Left ventricle myocardium inferior (tissue), 1 donor: Measurements from ENCODE around the gene KTN1. TPM values are rescaled to one million over a fixed set of nuclear protein-coding genes. Genes with fewer than 3 reads are reported as not detected.

Experiments
- DNase-seq: peaks from one replicate; pipeline ENCODE4 v3.0.0-alpha.2; 2020
- H3K27ac ChIP-seq: fragments of 200-600 bp; replicated peaks from 2 replicates; pipeline ENCODE4 v1.8.0; 2021
- H3K27me3 ChIP-seq: fragments of 200-600 bp; 2 replicates; pipeline ENCODE4 v1.8.0; 2021; ENCODE audit warnings: low read depth
- H3K36me3 ChIP-seq: fragments of 200-600 bp; 2 replicates; pipeline ENCODE4 v1.8.0; 2021
- H3K4me1 ChIP-seq: fragments of 200-600 bp; 2 replicates; pipeline ENCODE4 v1.8.0; 2021
- H3K4me3 ChIP-seq: fragments of 200-600 bp; 2 replicates; pipeline ENCODE4 v1.8.0; 2021; ENCODE audit warnings: mild to moderate bottlenecking, moderate library complexity
- H3K9me3 ChIP-seq: fragments of 200-600 bp; replicated peaks from 2 replicates; pipeline ENCODE4 v1.8.0; 2021
- CTCF ChIP-seq: fragments of 200-600 bp; IDR thresholded peaks from 2 replicates; pipeline ENCODE4 v1.8.0; 2021; ENCODE audit warnings: antibody characterized with exemption, mild to moderate bottlenecking, borderline replicate concordance
- intact Hi-C: fragments of 100-400 bp; cut with micrococcal nuclease; formaldehyde crosslinking; loops from one replicate; pipeline ENCODE4 v1.11.0; 2022
- total RNA-seq: library from RNA; stranded (reverse); fragmentation: NEBNext Ultra II Directional; extraction: Animal tissue kit (Norgen Biotek cat#: 25700); gene quantifications from one replicate; pipeline ENCODE4 v1.2.1, GENCODE V29; 2021
- donor health status: DM: no; HTN: yes; CAD: no; lungs with severe emphysema.

The KTN1 gene
- total RNA-seq, 1 donor from 2014 or later: 294 TPM

GRCh38 chr14:55662752-55663151 is 82.7 kb downstream of the KTN1 start:
- no peak for TF ChIP-seq CTCF
- DNase-seq: no peak
- H3K27me3 ChIP-seq: no peaks in the 10 kb centered on the region
- H3K4me1 ChIP-seq: peaks cover 29% of the 10 kb centered on the region
- no peak overlapping the region for H3K4me3 ChIP-seq
- H3K9me3 ChIP-seq: no peaks in the 10 kb centered on the region
- peaks cover 54% of the 10 kb centered on the region for H3K36me3 ChIP-seq
- intact Hi-C loops: no loop called here
- H3K27ac ChIP-seq: peak overlapping the region; percentile 67

- Histone ChIP-seq H3K9me3 (no peaks in the 10 kb centered on the region), H3K27ac (no peak overlapping the region), H3K27me3 (no peaks in the 10 kb centered on the region), H3K36me3 (peaks cover 45% of the 10 kb centered on the region), H3K4me1 (peaks cover 29% of the 10 kb centered on the region), H3K4me3 (no peak overlapping the region)
- no peak for DNase-seq
- TF ChIP-seq CTCF: no peak
- intact Hi-C loops: no loop called here
Observed at GRCh38 chr14:55665067-55665675, 85.2 kb downstream of the KTN1 start.

- Histone ChIP-seq H3K4me1 (peaks cover 19% of the 10 kb centered on the region), H3K27me3 (no peaks in the 10 kb centered on the region), H3K27ac (no peak overlapping the region), H3K36me3 (peaks cover 64% of the 10 kb centered on the region), H3K4me3 (no peak overlapping the region), H3K9me3 (no peaks in the 10 kb centered on the region)
- intact Hi-C loops: no loop called here
- no peak for TF ChIP-seq CTCF
- no peak for DNase-seq
Observed at GRCh38 chr14:55667801-55668200, 87.8 kb downstream of the KTN1 start.

- intact Hi-C loops: no loop called here
- no peak for DNase-seq
- Histone ChIP-seq H3K27ac (no peak overlapping the region), H3K9me3 (no peaks in the 10 kb centered on the region), H3K4me1 (peaks cover 6% of the 10 kb centered on the region), H3K36me3 (peaks cover 81% of the 10 kb centered on the region), H3K4me3 (no peak overlapping the region), H3K27me3 (no peaks in the 10 kb centered on the region)
- no peak for TF ChIP-seq CTCF
Observed at GRCh38 chr14:55671641-55672040, 91.6 kb downstream of the KTN1 start.

GRCh38 chr14:55673048-55673447 is 93.0 kb downstream of the KTN1 start:
- H3K9me3 ChIP-seq: no peaks in the 10 kb centered on the region
- no peak overlapping the region for H3K4me3 ChIP-seq
- DNase-seq: no peak
- no peaks in the 10 kb centered on the region for H3K27me3 ChIP-seq
- H3K27ac ChIP-seq: peak overlapping the region; percentile 16
- no peak for TF ChIP-seq CTCF
- H3K4me1 ChIP-seq: peaks cover 6% of the 10 kb centered on the region
- intact Hi-C loops: no loop called here
- peaks cover 85% of the 10 kb centered on the region for H3K36me3 ChIP-seq
